ENCODE measurements around the gene GPX2.

GRCh38 chr14:64910847-64911495, 31.6 kb downstream of the GPX2 start:
- TF ChIP-seq CTCF (IDR thresholded peaks at IDR 0.05 in 4 of 5, conservative IDR thresholded peaks at IDR 0.05 in 1 of 5): peak in 2 of 5 experiments; percentile 28 to 49
- no peak for TF ChIP-seq POLR2A (IDR thresholded peaks at IDR 0.05)

Measured in gastrocnemius medialis (tissue), 4 donors.